Pancreas (tissue), 10 donors: ENCODE data around the gene KIF21B. TPM values are rescaled to one million over a fixed set of nuclear protein-coding genes. Genes with fewer than 3 reads are reported as not detected.
A peak's percentile ranks its signal among the peaks of the same experiment; 100 is the strongest.

Source experiments
- ATAC-seq, 4 donors: fragments of 200-7000 bp; cut with Tn5 transposase; one replicate each; pipeline versions ENCODE4 v1.8.0 to v1.9.1; 2020; ENCODE audit warnings: mild to moderate bottlenecking in 4 of 4, moderate library complexity in 4 of 4
- DNase-seq, 6 donors: peaks; one replicate each; pipeline ENCODE4 v3.0.0-alpha.2; 2020
- FAIRE-seq: peaks from 2 replicates; lab custom pipeline; 2012; peaks lifted over from hg19 to GRCh38; lab: Jason Lieb, UNC
- H3K27ac ChIP-seq, 4 donors: fragments of 200-600 bp; sonication (generic); 1 replicate in 3 of 4; 2 replicates in 1 of 4; pipeline versions ENCODE4 v1.5.0 to v1.8.0; 2020
- H3K27me3 ChIP-seq, 4 donors: fragments of 200-600 bp; one replicate each; pipeline ENCODE4 v1.8.0; 2021
- H3K36me3 ChIP-seq, 3 donors: fragments of 200-600 bp; sonication (generic) in 1 of 3; one replicate each; pipeline versions ENCODE4 v1.5.0 to v1.8.0; 2020 to 2021
- H3K4me1 ChIP-seq, 3 donors: fragments of 200-600 bp; one replicate each; pipeline ENCODE4 v1.8.0; 2021
- H3K4me3 ChIP-seq, 4 donors: fragments of 200-600 bp; sonication (generic) in 2 of 4; one replicate each; pipeline versions ENCODE4 v1.5.0 to v1.8.0; 2020 to 2021
- H3K9me3 ChIP-seq, 4 donors: fragments of 200-600 bp; one replicate each; pipeline ENCODE4 v1.8.0; 2021
- WGBS, 2 donors: extraction: QIAGEN DNeasy Blood & Tissue Kit; methylation state at CpG; one replicate each; pipeline ENCODE4 v1.1.7; 2013; 5-methylcytosine and 5-hydroxymethylcytosine counted together
- intact Hi-C, 3 donors: fragments of 100-400 bp; cut with DNase I; formaldehyde crosslinking; loops; one replicate each; pipeline versions ENCODE4 v1.11.1 to v1.14.2; 2022
- polyA plus RNA-seq, 2 donors: library from polyadenylated mRNA; stranded (reverse); fragments of 200-250 nt; gene quantifications; one replicate each; pipeline ENCODE4 v1.2.3, GENCODE V29; 2013
- total RNA-seq, 6 donors: library from RNA; stranded (reverse); fragmentation: NEBNext Ultra II Directional in 4 of 6; extraction: Animal tissue kit (Norgen Biotek cat#: 25700) in 4 of 6; gene quantifications; one replicate each; pipeline versions ENCODE4 v1.2.1 to v1.2.4, GENCODE V29; 2021 to 2023
- TF ChIP-seq, protein P1 (sequence below), 4 donors: fragments of 200-600 bp; sonication (generic) in 3 of 4; IDR thresholded peaks; one replicate each; pipeline versions ENCODE4 v1.5.0 to v1.8.0; 2021; ENCODE audit warnings: antibody characterized with exemption in 4 of 4
- donor health status: healthy with polysubstance abuse.
- donor health status: DM: no; HTN: no; CAD: no; lungs with moderate emphysema.
- donor health status: DM: no; HTN: no; CAD: no.
- donor health status: control.
- donor health status: control.
- donor health status: Bipolar disorder and iron deficiency.
- donor health status: DM: yes; HTN: yes; CAD: no.
- donor health status: DM: no; HTN: no; CAD: no.
- donor health status: DM: no; HTN: no; CAD: no.
- donor health status: DM: yes; HTN: yes; CAD: no.

The KIF21B gene
- total and polyA plus RNA-seq, 8 donors = 0.51 to 2.5 (median 0.93) TPM

- DNase-seq (peak in 1 of 6 donors; percentile 17), ATAC-seq (no peak), FAIRE-seq (no peak)
- TF ChIP-seq, protein P1, sequence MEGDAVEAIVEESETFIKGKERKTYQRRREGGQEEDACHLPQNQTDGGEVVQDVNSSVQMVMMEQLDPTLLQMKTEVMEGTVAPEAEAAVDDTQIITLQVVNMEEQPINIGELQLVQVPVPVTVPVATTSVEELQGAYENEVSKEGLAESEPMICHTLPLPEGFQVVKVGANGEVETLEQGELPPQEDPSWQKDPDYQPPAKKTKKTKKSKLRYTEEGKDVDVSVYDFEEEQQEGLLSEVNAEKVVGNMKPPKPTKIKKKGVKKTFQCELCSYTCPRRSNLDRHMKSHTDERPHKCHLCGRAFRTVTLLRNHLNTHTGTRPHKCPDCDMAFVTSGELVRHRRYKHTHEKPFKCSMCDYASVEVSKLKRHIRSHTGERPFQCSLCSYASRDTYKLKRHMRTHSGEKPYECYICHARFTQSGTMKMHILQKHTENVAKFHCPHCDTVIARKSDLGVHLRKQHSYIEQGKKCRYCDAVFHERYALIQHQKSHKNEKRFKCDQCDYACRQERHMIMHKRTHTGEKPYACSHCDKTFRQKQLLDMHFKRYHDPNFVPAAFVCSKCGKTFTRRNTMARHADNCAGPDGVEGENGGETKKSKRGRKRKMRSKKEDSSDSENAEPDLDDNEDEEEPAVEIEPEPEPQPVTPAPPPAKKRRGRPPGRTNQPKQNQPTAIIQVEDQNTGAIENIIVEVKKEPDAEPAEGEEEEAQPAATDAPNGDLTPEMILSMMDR (IDR thresholded peaks at IDR 0.05) = no peak
- Histone ChIP-seq H3K4me3 (no peak overlapping the region), H3K9me3 (no peaks in the 10 kb centered on the region), H3K4me1 (peaks cover 0 to 4% (median 0%) of the 10 kb centered on the region in 3 donors), H3K27ac (no peak overlapping the region), H3K36me3 (no peaks in the 10 kb centered on the region), H3K27me3 (no peaks in the 10 kb centered on the region)
- intact Hi-C loops = no loop called here
- WGBS, 2 donors = 96 to 97% methylated on average over 25 of the region's 25 CpGs
Measured at GRCh38 chr1:201000391-201000790, 23.1 kb downstream of the KIF21B start.

- H3K36me3 ChIP-seq = no peaks in the 10 kb centered on the region
- H3K27me3 ChIP-seq = no peaks in the 10 kb centered on the region
- intact Hi-C loops = no loop called here
- peaks cover 0 to 4% (median 0%) of the 10 kb centered on the region in 3 donors for H3K4me1 ChIP-seq
- WGBS, 2 donors = 90 to 93% methylated on average over 14 of the region's 14 CpGs
- H3K4me3 ChIP-seq = no peak overlapping the region
- H3K9me3 ChIP-seq = no peaks in the 10 kb centered on the region
- H3K27ac ChIP-seq = no peak overlapping the region
- no peak for ATAC-seq
- TF ChIP-seq, protein P1 (IDR thresholded peaks at IDR 0.05) = no peak
- DNase-seq = peak in 1 of 6 donors; percentile 7
- FAIRE-seq = no peak
Measured at GRCh38 chr1:200999667-201000066, 23.8 kb downstream of the KIF21B start.

DNA sequence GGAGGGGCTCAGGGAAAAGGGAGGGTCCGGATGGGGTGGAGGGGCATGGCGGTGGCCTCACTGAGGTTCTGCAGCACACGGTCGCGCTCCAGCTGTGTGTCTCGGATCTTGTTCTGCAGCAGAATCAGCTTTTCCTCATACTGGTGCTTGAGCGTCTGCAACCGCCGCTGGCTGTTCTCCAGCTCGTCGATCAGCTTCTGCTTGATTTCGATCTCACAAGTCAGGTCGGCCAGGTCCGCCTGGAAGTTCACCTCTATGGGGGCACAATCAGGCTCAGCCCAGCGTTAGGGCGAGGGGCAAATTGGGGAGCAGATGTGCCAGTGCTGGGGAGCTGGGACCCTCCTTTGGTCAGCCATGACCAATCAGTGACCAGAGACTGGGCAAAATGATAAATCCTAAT, 25.2 kb downstream of the KIF21B start:
- 85 to 86% methylated on average over 16 of the region's 16 CpGs for WGBS, 2 donors
- H3K4me1 ChIP-seq = peaks cover 0 to 4% (median 0%) of the 10 kb centered on the region in 3 donors
- no peaks in the 10 kb centered on the region for H3K36me3 ChIP-seq
- ATAC-seq (no peak), DNase-seq (peak in 1 of 6 donors; percentile 7), FAIRE-seq (no peak)
- intact Hi-C loops = no loop called here
- no peak overlapping the region for H3K27ac ChIP-seq
- no peak overlapping the region for H3K4me3 ChIP-seq
- no peaks in the 10 kb centered on the region for H3K9me3 ChIP-seq
- TF ChIP-seq, protein P1 (IDR thresholded peaks at IDR 0.05) = no peak
- H3K27me3 ChIP-seq = no peaks in the 10 kb centered on the region

- Histone ChIP-seq H3K27ac (no peak overlapping the region), H3K4me1 (no peaks in the 10 kb centered on the region), H3K9me3 (no peaks in the 10 kb centered on the region), H3K4me3 (no peak overlapping the region), H3K36me3 (no peaks in the 10 kb centered on the region), H3K27me3 (no peaks in the 10 kb centered on the region)
- intact Hi-C loops = no loop called here
- WGBS, 2 donors = 62 to 74% methylated on average over 4 of the region's 4 CpGs
- ATAC-seq (no peak), DNase-seq (no peak), FAIRE-seq (no peak)
- TF ChIP-seq, protein P1 (IDR thresholded peaks at IDR 0.05) = no peak
Measured at GRCh38 chr1:200992382-200993048, 31.0 kb downstream of the KIF21B start.

- H3K27ac ChIP-seq = no peak overlapping the region
- H3K27me3 ChIP-seq = no peaks in the 10 kb centered on the region
- WGBS, 2 donors = 82 to 88% methylated on average over 10 of the region's 10 CpGs
- ATAC-seq (no peak), DNase-seq (no peak), FAIRE-seq (no peak)
- H3K4me1 ChIP-seq = no peaks in the 10 kb centered on the region
- H3K4me3 ChIP-seq = no peak overlapping the region
- no peaks in the 10 kb centered on the region for H3K36me3 ChIP-seq
- intact Hi-C loops = no loop called here
- TF ChIP-seq, protein P1 (IDR thresholded peaks at IDR 0.05) = no peak
- no peaks in the 10 kb centered on the region for H3K9me3 ChIP-seq
Measured at GRCh38 chr1:200991097-200991614, 32.4 kb downstream of the KIF21B start.
